ENCODE data around the gene C7orf25.

Gene C7orf25

GRCh38 chr7:42911454-42912447 is at the start of gene C7orf25:
TSS of gene C7orf25 (minus strand) at chr7:42912070. CDS start at chr7:42910900, 1,170 bp downstream.
- peak; percentile 84 for DNase-seq (ENCODE audit: low spot score)
- no peak for FAIRE-seq

- no peak for DNase-seq (ENCODE audit: low spot score)
- no peak for FAIRE-seq
Measured at GRCh38 chr7:42961170-42961569, 49.3 kb upstream of the C7orf25 start.

- FAIRE-seq (no peak), DNase-seq (ENCODE audit: low spot score) (no peak)
Measured at GRCh38 chr7:42960762-42961161, 48.9 kb upstream of the C7orf25 start.

- FAIRE-seq, result no peak
Measured at GRCh38 chr7:42959549-42959948, 47.7 kb upstream of the C7orf25 start.

GRCh38 chr7:42956062-42956461 is 44.2 kb upstream of the C7orf25 start:
- DNase-seq (ENCODE audit: low spot score), result no peak
- no peak for FAIRE-seq

More at GRCh38 chr7:42959549-42959948, 47.7 kb upstream of the C7orf25 start:
- DNase-seq (ENCODE audit: low spot score), result no peak

GRCh38 chr7:42953994-42954393 is 42.1 kb upstream of the C7orf25 start:
- FAIRE-seq, result no peak
- DNase-seq (ENCODE audit: low spot score), result no peak

GRCh38 chr7:42952328-42952727 is 40.5 kb upstream of the C7orf25 start:
- FAIRE-seq (no peak), DNase-seq (ENCODE audit: low spot score) (no peak)

GRCh38 chr7:42950417-42950816 is 38.5 kb upstream of the C7orf25 start:
- FAIRE-seq, result no peak
- no peak for DNase-seq (ENCODE audit: low spot score)

GRCh38 chr7:42947521-42947920 is 35.7 kb upstream of the C7orf25 start:
- no peak for DNase-seq (ENCODE audit: low spot score)
- no peak for FAIRE-seq

- DNase-seq (ENCODE audit: low spot score), result no peak
- no peak for FAIRE-seq
Measured at GRCh38 chr7:42946627-42946950, 34.7 kb upstream of the C7orf25 start.

- FAIRE-seq (no peak), DNase-seq (ENCODE audit: low spot score) (no peak)
Measured at GRCh38 chr7:42945821-42946626, 34.2 kb upstream of the C7orf25 start.

- DNase-seq (ENCODE audit: low spot score) (peak; percentile 57), FAIRE-seq (peak; percentile 56)
Measured at GRCh38 chr7:42940985-42941847, 29.3 kb upstream of the C7orf25 start.

- no peak for FAIRE-seq
- DNase-seq (ENCODE audit: low spot score), result no peak
Measured at GRCh38 chr7:42939457-42940240, 27.8 kb upstream of the C7orf25 start.

GRCh38 chr7:42935861-42936260 is 24.0 kb upstream of the C7orf25 start:
- DNase-seq (ENCODE audit: low spot score), result no peak
- no peak for FAIRE-seq

GRCh38 chr7:42934291-42934690 is 22.4 kb upstream of the C7orf25 start:
- no peak for DNase-seq (ENCODE audit: low spot score)
- FAIRE-seq, result no peak

GRCh38 chr7:42932811-42933591 is 21.1 kb upstream of the C7orf25 start:
- DNase-seq (ENCODE audit: low spot score), result peak; percentile 30
- no peak for FAIRE-seq

GRCh38 chr7:42931834-42932651 is 20.2 kb upstream of the C7orf25 start, which contains the start of the genes MRPL32 and PSMA2:
TSS of gene MRPL32 (plus strand) at chr7:42932376. CDS start at chr7:42932387, 11 bp downstream.
TSS of gene PSMA2 (minus strand) at chr7:42932174. CDS start at chr7:42932158, 16 bp downstream.
- peak; percentile 95 for FAIRE-seq
- peak; percentile 98 for DNase-seq (ENCODE audit: low spot score)

- FAIRE-seq (no peak), DNase-seq (ENCODE audit: low spot score) (no peak)
Measured at GRCh38 chr7:42931447-42931833, 19.6 kb upstream of the C7orf25 start.

- FAIRE-seq, result no peak
Measured at GRCh38 chr7:42930889-42931288, 19.0 kb upstream of the C7orf25 start.

More at GRCh38 chr7:42930889-42931288, 19.0 kb upstream of the C7orf25 start:
- no peak for DNase-seq (ENCODE audit: low spot score)

Measured in RCC 7860 (cell line).